B cell (primary cell): ENCODE measurements around the gene CUBN. TPM values are rescaled to one million over a fixed set of nuclear protein-coding genes. Genes with fewer than 3 reads are reported as not detected.

Experiments
- ATAC-seq: fragments of 200-7000 bp; cut with Tn5 transposase; one replicate; pipeline ENCODE4 v1.10.0; 2021; ENCODE audit warnings: low read depth, mild to moderate bottlenecking, moderate number of reproducible peaks, moderate library complexity
- CTCF ChIA-PET: fragments of 350-600 bp; sonication (Branson Sonifier 250); formaldehyde crosslinking; loops from one replicate; lab custom pipeline; 2021; ENCODE audit warnings: antibody characterized with exemption, inconsistent platforms; lab: Charles Lee
- POLR2A ChIA-PET: fragments of 350-600 bp; sonication (Branson Sonifier 250); formaldehyde crosslinking; loops from one replicate; lab custom pipeline; 2021; ENCODE audit warnings: antibody characterized with exemption; lab: Charles Lee
- DNase-seq: peaks from one replicate; pipeline ENCODE4 v3.0.0; 2013
- H2AFZ ChIP-seq: 2 replicates; pipeline ENCODE4 v1.6.1; 2012; ENCODE audit warnings: mild to moderate bottlenecking, low read depth, low read length; ENCODE audit not compliant: insufficient read depth, poor library complexity, severe bottlenecking
- H3K27ac ChIP-seq, 2 donors: 1 replicate in 1 of 2; 2 replicates in 1 of 2; pipeline ENCODE4 v1.5.1; 2012 to 2013; ENCODE audit warnings: low read length in 2 of 2, mild to moderate bottlenecking in 2 of 2, moderate library complexity in 1 of 2
- H3K27me3 ChIP-seq, 4 experiments: fragments of 200-600 bp in 1 of 4; sonication (generic) in 1 of 4; replicated peaks in 1 of 4; 1 replicate in 2 of 4; 2 replicates in 2 of 4; pipeline versions ENCODE4 v1.6.1 to v1.7.0; 2013 to 2016; ENCODE audit warnings: low read length in 3 of 4, mild to moderate bottlenecking in 2 of 4, mixed read lengths in 1 of 4, moderate library complexity in 1 of 4; ENCODE audit not compliant: insufficient read depth in 4 of 4, control insufficient read depth in 3 of 4; ENCODE audit errors: control extremely low read depth in 1 of 4
- H3K36me3 ChIP-seq, 2 experiments: replicated peaks in 1 of 2; 1 replicate in 1 of 2; 2 replicates in 1 of 2; pipeline versions ENCODE4 v1.6.1 to v1.7.1; 2013; ENCODE audit warnings: low read length in 1 of 2; ENCODE audit not compliant: insufficient read depth in 2 of 2, control insufficient read depth in 1 of 2; ENCODE audit errors: control extremely low read depth in 1 of 2, extremely low read depth in 1 of 2
- H3K4me1 ChIP-seq, 2 donors: fragments of 200-600 bp in 1 of 2; sonication (generic) in 1 of 2; 1 replicate in 1 of 2; 2 replicates in 1 of 2; pipeline versions ENCODE4 v1.5.1 to v1.6.1; 2013 to 2017; ENCODE audit warnings: low read length in 2 of 2; ENCODE audit not compliant: control insufficient read depth in 2 of 2, insufficient read depth in 2 of 2
- H3K4me2 ChIP-seq: replicated peaks from 2 replicates; pipeline ENCODE3; 2012; ENCODE audit warnings: mild to moderate bottlenecking, low read depth, low read length; ENCODE audit not compliant: poor library complexity, severe bottlenecking
- H3K4me3 ChIP-seq, 5 experiments: fragments of 200-600 bp in 1 of 5; sonication (generic) in 1 of 5; 1 replicate in 3 of 5; 2 replicates in 2 of 5; pipeline versions ENCODE4 v1.5.1 to v1.7.0; 2011 to 2016; ENCODE audit warnings: low read length in 4 of 5, mild to moderate bottlenecking in 4 of 5, low read depth in 2 of 5, control low read depth in 1 of 5, moderate library complexity in 1 of 5; ENCODE audit not compliant: insufficient read depth in 1 of 5; ENCODE audit errors: control extremely low read depth in 1 of 5, extremely low read depth in 1 of 5
- H3K79me2 ChIP-seq: fragments of 200-600 bp; sonication (generic); one replicate; pipeline ENCODE4 v1.6.0; 2016; ENCODE audit warnings: low read length; ENCODE audit not compliant: control insufficient read depth, insufficient read depth
- H3K9ac ChIP-seq: fragments of 200-600 bp; sonication (generic); 2 replicates; pipeline ENCODE4 v1.6.1; 2017; ENCODE audit warnings: mild to moderate bottlenecking, low read length, moderate library complexity
- H3K9me3 ChIP-seq, 3 donors: one replicate each; pipeline versions ENCODE4 v1.6.1 to v1.7.1; 2013; ENCODE audit warnings: low read length in 2 of 3; ENCODE audit not compliant: control insufficient read depth in 2 of 3, insufficient read depth in 1 of 3; ENCODE audit errors: control extremely low read depth in 1 of 3
- H4K20me1 ChIP-seq: 2 replicates; pipeline ENCODE4 v1.6.0; 2012; ENCODE audit warnings: mild to moderate bottlenecking, low read length; ENCODE audit not compliant: insufficient read depth, control insufficient read depth, poor library complexity, severe bottlenecking
- H3K27ac Mint-ChIP-seq: one replicate; pipeline ENCODE4 v1.8.0; 2021; ENCODE audit warnings: mixed read lengths
- H3K27me3 Mint-ChIP-seq: one replicate; pipeline ENCODE4 v1.8.0; 2021; ENCODE audit warnings: mixed read lengths
- H3K4me1 Mint-ChIP-seq: one replicate; pipeline ENCODE4 v1.8.0; 2021; ENCODE audit warnings: mixed read lengths
- H3K4me3 Mint-ChIP-seq: one replicate; pipeline ENCODE4 v1.8.0; 2021; ENCODE audit warnings: mixed read lengths
- H3K9me3 Mint-ChIP-seq: one replicate; pipeline ENCODE4 v1.8.0; 2022; ENCODE audit warnings: mixed read lengths; ENCODE audit not compliant: insufficient read depth
- EZH2 ChIP-seq: IDR thresholded peaks from 2 replicates; pipeline ENCODE4 v1.6.1; 2012; ENCODE audit warnings: borderline replicate concordance, low read depth, mild to moderate bottlenecking, moderate library complexity, low read length; ENCODE audit not compliant: insufficient read depth, poor library complexity, severe bottlenecking
- WGBS: methylation state at CpG from one replicate; pipeline ENCODE4 v1.1.5; 2013; ENCODE audit warnings: missing lambda C conversion rate; ENCODE audit not compliant: insufficient coverage; 5-methylcytosine and 5-hydroxymethylcytosine counted together
- intact Hi-C: fragments of 100-400 bp; cut with micrococcal nuclease; formaldehyde crosslinking; loops from one replicate; pipeline ENCODE4 v1.10.0; 2022
- polyA plus RNA-seq: library from polyadenylated mRNA; depleted of rRNA; stranded (reverse); fragments of >200 nt; gene quantifications from 2 replicates; pipeline ENCODE4 v1.2.3, GENCODE V29; 2012
- total RNA-seq, 2 donors: library from RNA; stranded (reverse); fragments of 120-200 nt in 1 of 2; gene quantifications; 1 replicate in 1 of 2; 2 replicates in 1 of 2; pipeline versions ENCODE4 v1.2.3 to v1.2.4, GENCODE V29; 2013 to 2022
- TF ChIP-seq, protein P1 (sequence below): fragments of 200-600 bp; IDR thresholded peaks from one replicate; pipeline ENCODE4 v1.8.0; 2022; ENCODE audit warnings: antibody characterized with exemption, mild to moderate bottlenecking

The CUBN gene
- total and polyA plus RNA-seq, 2 donors (not counting 1 experiment from before 2014, with no cell fraction given) = 4.2 to 5.7 TPM

- Mint-ChIP-seq H3K27ac (no peak overlapping the region), H3K27me3 (peaks cover 10% of the 10 kb centered on the region), H3K4me1 (no peaks in the 10 kb centered on the region), H3K4me3 (no peak overlapping the region), H3K9me3 (no peaks in the 10 kb centered on the region)
- TF ChIP-seq, protein P1, sequence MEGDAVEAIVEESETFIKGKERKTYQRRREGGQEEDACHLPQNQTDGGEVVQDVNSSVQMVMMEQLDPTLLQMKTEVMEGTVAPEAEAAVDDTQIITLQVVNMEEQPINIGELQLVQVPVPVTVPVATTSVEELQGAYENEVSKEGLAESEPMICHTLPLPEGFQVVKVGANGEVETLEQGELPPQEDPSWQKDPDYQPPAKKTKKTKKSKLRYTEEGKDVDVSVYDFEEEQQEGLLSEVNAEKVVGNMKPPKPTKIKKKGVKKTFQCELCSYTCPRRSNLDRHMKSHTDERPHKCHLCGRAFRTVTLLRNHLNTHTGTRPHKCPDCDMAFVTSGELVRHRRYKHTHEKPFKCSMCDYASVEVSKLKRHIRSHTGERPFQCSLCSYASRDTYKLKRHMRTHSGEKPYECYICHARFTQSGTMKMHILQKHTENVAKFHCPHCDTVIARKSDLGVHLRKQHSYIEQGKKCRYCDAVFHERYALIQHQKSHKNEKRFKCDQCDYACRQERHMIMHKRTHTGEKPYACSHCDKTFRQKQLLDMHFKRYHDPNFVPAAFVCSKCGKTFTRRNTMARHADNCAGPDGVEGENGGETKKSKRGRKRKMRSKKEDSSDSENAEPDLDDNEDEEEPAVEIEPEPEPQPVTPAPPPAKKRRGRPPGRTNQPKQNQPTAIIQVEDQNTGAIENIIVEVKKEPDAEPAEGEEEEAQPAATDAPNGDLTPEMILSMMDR = no peak
- no peak for TF ChIP-seq EZH2
- no peak overlapping the region for H3K9ac ChIP-seq
- ATAC-seq (no peak), DNase-seq (no peak)
- H3K36me3 ChIP-seq = no peaks in the 10 kb centered on the region
- ChIA-PET CTCF (no interaction called here), POLR2A (no interaction called here)
- no peaks in the 10 kb centered on the region for H3K9me3 ChIP-seq
- H3K27ac ChIP-seq = no peak overlapping the region
- H4K20me1 ChIP-seq = no peaks in the 10 kb centered on the region
- no peak overlapping the region for H3K4me2 ChIP-seq
- H3K27me3 ChIP-seq = no peaks in the 10 kb centered on the region
- intact Hi-C loops = no loop called here
- no peaks in the 10 kb centered on the region for H3K79me2 ChIP-seq
- no peaks in the 10 kb centered on the region for H3K4me1 ChIP-seq
- no peak overlapping the region for H3K4me3 ChIP-seq
- H2AFZ ChIP-seq = no peak overlapping the region
These were observed 275.0 kb downstream of the CUBN start for GRCh38 chr10:16854623-16855022.

DNA sequence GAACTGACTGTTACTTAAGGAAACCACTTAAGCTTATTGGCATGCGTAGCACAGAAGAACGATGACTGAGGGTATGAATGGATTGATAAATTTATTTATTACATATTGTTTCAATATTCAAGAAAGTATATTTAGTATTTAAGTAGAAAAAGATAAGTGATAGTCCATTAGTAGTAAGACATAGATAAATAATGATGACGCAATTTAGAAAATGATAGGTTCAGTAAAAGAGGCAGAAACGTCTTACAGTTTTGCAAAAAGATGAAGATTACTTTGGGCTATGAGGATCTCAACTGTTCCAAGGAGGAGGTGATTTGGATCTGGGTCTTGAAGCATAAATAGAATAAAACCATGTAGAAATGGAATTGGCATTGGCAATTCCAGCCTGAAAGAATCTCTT, 275.8 kb downstream of the CUBN start:
- H3K27me3 ChIP-seq = no peaks in the 10 kb centered on the region
- intact Hi-C loops = no loop called here
- no peaks in the 10 kb centered on the region for H3K9me3 ChIP-seq

More for the DNA sequence above, 275.8 kb downstream of the CUBN start:
- ATAC-seq (no peak), DNase-seq (no peak)
- H3K4me1 Mint-ChIP-seq = no peaks in the 10 kb centered on the region
- H3K27ac Mint-ChIP-seq = no peak overlapping the region
- TF ChIP-seq, protein P1 = no peak
- no peak for TF ChIP-seq EZH2
- Histone ChIP-seq H2AFZ (no peak overlapping the region), H4K20me1 (no peaks in the 10 kb centered on the region), H3K4me2 (no peak overlapping the region), H3K27ac (no peak overlapping the region), H3K4me1 (no peaks in the 10 kb centered on the region), H3K4me3 (no peak overlapping the region), H3K36me3 (no peaks in the 10 kb centered on the region), H3K9ac (no peak overlapping the region), H3K79me2 (no peaks in the 10 kb centered on the region)
- 80% methylated on average over 1 of the region's 4 CpGs for WGBS
- POLR2A ChIA-PET = no interaction called here
- H3K4me3 Mint-ChIP-seq = no peak overlapping the region
- H3K27me3 Mint-ChIP-seq = peaks cover 7% of the 10 kb centered on the region
- H3K9me3 Mint-ChIP-seq = no peaks in the 10 kb centered on the region
- CTCF ChIA-PET = interaction anchor here (1.1 to 2.1 kb wide), 5 partner anchors 9 to 576 kb away, joined by 3 to 7 read pairs (median 5); no protein-coding TSS in a partner anchor
